ENCODE measurements around the gene SORT1. TPM values are rescaled to one million over a fixed set of nuclear protein-coding genes. Genes with fewer than 3 reads are reported as not detected.

Gene SORT1
- total and polyA plus RNA-seq, 2 donors, result 3.6 to 10.3 TPM

DNA sequence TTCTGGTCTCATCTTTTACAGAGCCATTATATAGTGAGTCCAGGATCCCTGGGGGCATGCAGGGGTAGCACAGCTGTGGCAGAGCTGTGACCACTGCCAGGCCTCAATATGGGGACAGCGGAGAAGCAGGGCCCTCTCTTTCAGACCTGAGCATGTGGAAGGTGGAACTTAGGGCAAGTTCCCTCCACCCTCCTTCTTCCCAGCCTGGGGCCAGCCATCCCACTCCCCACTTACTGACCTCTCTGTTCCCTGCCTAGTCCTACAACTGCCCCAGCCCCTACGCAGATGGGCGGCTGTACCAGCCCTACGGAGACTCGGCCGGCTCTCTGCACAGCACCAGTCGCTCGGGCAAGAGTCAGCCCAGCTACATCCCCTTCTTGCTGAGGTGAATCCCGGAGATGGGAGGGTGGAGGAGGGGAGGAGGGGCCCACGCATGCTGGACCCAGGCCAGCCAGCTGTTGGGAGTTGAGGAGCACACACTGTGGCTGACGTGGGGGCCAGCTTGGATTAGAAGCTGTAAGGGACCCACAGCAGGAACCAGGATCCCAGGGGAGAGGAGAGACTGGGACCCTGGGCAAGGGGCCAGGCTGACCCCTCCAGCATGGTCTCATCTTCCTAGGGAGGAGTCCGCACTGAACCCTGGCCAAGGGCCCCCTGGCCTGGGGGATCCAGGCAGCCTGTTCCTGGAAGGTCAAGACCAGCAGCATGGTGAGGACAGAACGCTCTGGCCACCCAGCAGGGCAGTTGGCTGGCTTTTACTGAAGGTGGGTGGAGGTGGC lies 125.5 kb downstream of the SORT1 start:
- H3K27ac ChIP-seq (ENCODE audit: low read depth in 1 of 2, low read length in 1 of 2), result no peak overlapping the region
- H3K9me3 ChIP-seq (ENCODE audit: control insufficient read depth in 2 of 2, insufficient read depth in 1 of 2, low read length in 1 of 2), result no peaks in the 10 kb centered on the region
- WGBS, result 97% methylated on average over 13 of the region's 13 CpGs
- H3K4me3 ChIP-seq (ENCODE audit: low read length in 2 of 2), result no peak overlapping the region
- no peaks in the 10 kb centered on the region for H3K27me3 ChIP-seq (ENCODE audit: control insufficient read depth in 2 of 2, insufficient read depth in 1 of 2, low read length in 1 of 2)
- peaks cover 0 to 8% of the 10 kb centered on the region in 2 donors for H3K4me1 ChIP-seq (ENCODE audit: control insufficient read depth in 2 of 2, insufficient read depth in 2 of 2, low read length in 2 of 2)
- H3K36me3 ChIP-seq (ENCODE audit: control insufficient read depth in 2 of 2, insufficient read depth in 2 of 2, low read length in 1 of 2), result peaks cover 0 to 12% of the 10 kb centered on the region in 2 donors
- no peak for DNase-seq (ENCODE audit: low read depth in 6 of 9, low spot score in 9 of 9)

GRCh38 chr1:109271458-109271857 lies 126.3 kb downstream of the SORT1 start:
- WGBS, result 99% methylated on average over 6 of the region's 6 CpGs
- no peak overlapping the region for H3K27ac ChIP-seq (ENCODE audit: low read depth in 1 of 2, low read length in 1 of 2)
- H3K27me3 ChIP-seq (ENCODE audit: control insufficient read depth in 2 of 2, insufficient read depth in 1 of 2, low read length in 1 of 2), result no peaks in the 10 kb centered on the region
- peaks cover 0 to 8% of the 10 kb centered on the region in 2 donors for H3K4me1 ChIP-seq (ENCODE audit: control insufficient read depth in 2 of 2, insufficient read depth in 2 of 2, low read length in 2 of 2)
- no peak overlapping the region for H3K4me3 ChIP-seq (ENCODE audit: low read length in 2 of 2)
- H3K36me3 ChIP-seq (ENCODE audit: control insufficient read depth in 2 of 2, insufficient read depth in 2 of 2, low read length in 1 of 2), result peaks cover 0 to 12% of the 10 kb centered on the region in 2 donors
- no peaks in the 10 kb centered on the region for H3K9me3 ChIP-seq (ENCODE audit: control insufficient read depth in 2 of 2, insufficient read depth in 1 of 2, low read length in 1 of 2)
- DNase-seq (ENCODE audit: low read depth in 6 of 9, low spot score in 9 of 9), result no peak

DNA sequence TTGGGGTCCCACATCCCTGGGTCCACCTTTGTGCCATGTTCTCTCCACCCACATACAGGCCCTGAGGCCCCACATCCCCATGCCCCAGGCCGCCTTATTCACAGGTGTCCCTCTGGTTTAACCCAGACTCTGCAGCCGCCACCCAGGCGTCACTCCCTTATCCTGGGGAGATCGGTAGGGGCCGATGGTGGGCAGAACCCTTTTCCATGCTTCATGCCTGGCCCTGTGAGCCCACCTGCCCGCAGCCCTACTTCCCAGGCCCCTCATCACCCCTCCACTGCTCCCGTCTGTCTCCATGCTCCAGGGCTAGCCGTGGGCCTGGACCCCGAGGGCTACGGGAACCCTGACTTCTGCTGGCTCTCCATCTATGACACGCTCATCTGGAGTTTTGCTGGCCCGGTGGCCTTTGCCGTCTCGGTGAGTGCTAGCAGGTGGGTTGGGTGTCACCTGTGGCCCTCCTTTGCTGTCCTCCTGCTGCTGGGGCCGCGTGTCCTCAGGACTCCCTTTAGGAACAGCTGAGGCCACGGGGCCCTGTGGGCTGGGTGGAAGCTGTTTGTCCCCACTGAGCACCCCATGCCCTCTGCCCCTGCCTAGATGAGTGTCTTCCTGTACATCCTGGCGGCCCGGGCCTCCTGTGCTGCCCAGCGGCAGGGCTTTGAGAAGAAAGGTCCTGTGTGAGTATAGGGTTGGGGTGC lies 126.9 kb downstream of the SORT1 start:
- Histone ChIP-seq H3K27me3 (ENCODE audit: control insufficient read depth in 2 of 2, insufficient read depth in 1 of 2, low read length in 1 of 2) (no peaks in the 10 kb centered on the region), H3K4me3 (ENCODE audit: low read length in 2 of 2) (no peak overlapping the region), H3K36me3 (ENCODE audit: control insufficient read depth in 2 of 2, insufficient read depth in 2 of 2, low read length in 1 of 2) (peaks cover 0 to 12% of the 10 kb centered on the region in 2 donors), H3K4me1 (ENCODE audit: control insufficient read depth in 2 of 2, insufficient read depth in 2 of 2, low read length in 2 of 2) (peaks cover 0 to 8% of the 10 kb centered on the region in 2 donors), H3K27ac (ENCODE audit: low read depth in 1 of 2, low read length in 1 of 2) (no peak overlapping the region), H3K9me3 (ENCODE audit: control insufficient read depth in 2 of 2, insufficient read depth in 1 of 2, low read length in 1 of 2) (no peaks in the 10 kb centered on the region)
- WGBS, result 97% methylated on average over 20 of the region's 20 CpGs
- no peak for DNase-seq (ENCODE audit: low read depth in 6 of 9, low spot score in 9 of 9)

GRCh38 chr1:109269981-109270622 lies 127.6 kb downstream of the SORT1 start:
- 96% methylated on average over 17 of the region's 17 CpGs for WGBS
- no peaks in the 10 kb centered on the region for H3K27me3 ChIP-seq (ENCODE audit: control insufficient read depth in 2 of 2, insufficient read depth in 1 of 2, low read length in 1 of 2)
- DNase-seq (ENCODE audit: low read depth in 6 of 9, low spot score in 9 of 9), result no peak
- H3K36me3 ChIP-seq (ENCODE audit: control insufficient read depth in 2 of 2, insufficient read depth in 2 of 2, low read length in 1 of 2), result peaks cover 0 to 12% of the 10 kb centered on the region in 2 donors
- no peak overlapping the region for H3K4me3 ChIP-seq (ENCODE audit: low read length in 2 of 2)
- peaks cover 0 to 8% of the 10 kb centered on the region in 2 donors for H3K4me1 ChIP-seq (ENCODE audit: control insufficient read depth in 2 of 2, insufficient read depth in 2 of 2, low read length in 2 of 2)
- H3K27ac ChIP-seq (ENCODE audit: low read depth in 1 of 2, low read length in 1 of 2), result no peak overlapping the region
- H3K9me3 ChIP-seq (ENCODE audit: control insufficient read depth in 2 of 2, insufficient read depth in 1 of 2, low read length in 1 of 2), result no peaks in the 10 kb centered on the region

GRCh38 chr1:109269212-109269980 lies 128.3 kb downstream of the SORT1 start:
- peaks cover 0 to 12% of the 10 kb centered on the region in 2 donors for H3K36me3 ChIP-seq (ENCODE audit: control insufficient read depth in 2 of 2, insufficient read depth in 2 of 2, low read length in 1 of 2)
- no peak for DNase-seq (ENCODE audit: low read depth in 6 of 9, low spot score in 9 of 9)
- H3K4me1 ChIP-seq (ENCODE audit: control insufficient read depth in 2 of 2, insufficient read depth in 2 of 2, low read length in 2 of 2), result peaks cover 0 to 5% of the 10 kb centered on the region in 2 donors
- no peaks in the 10 kb centered on the region for H3K27me3 ChIP-seq (ENCODE audit: control insufficient read depth in 2 of 2, insufficient read depth in 1 of 2, low read length in 1 of 2)
- H3K9me3 ChIP-seq (ENCODE audit: control insufficient read depth in 2 of 2, insufficient read depth in 1 of 2, low read length in 1 of 2), result no peaks in the 10 kb centered on the region
- no peak overlapping the region for H3K27ac ChIP-seq (ENCODE audit: low read depth in 1 of 2, low read length in 1 of 2)
- no peak overlapping the region for H3K4me3 ChIP-seq (ENCODE audit: low read length in 2 of 2)
- WGBS, result 96% methylated on average over 33 of the region's 33 CpGs

DNA sequence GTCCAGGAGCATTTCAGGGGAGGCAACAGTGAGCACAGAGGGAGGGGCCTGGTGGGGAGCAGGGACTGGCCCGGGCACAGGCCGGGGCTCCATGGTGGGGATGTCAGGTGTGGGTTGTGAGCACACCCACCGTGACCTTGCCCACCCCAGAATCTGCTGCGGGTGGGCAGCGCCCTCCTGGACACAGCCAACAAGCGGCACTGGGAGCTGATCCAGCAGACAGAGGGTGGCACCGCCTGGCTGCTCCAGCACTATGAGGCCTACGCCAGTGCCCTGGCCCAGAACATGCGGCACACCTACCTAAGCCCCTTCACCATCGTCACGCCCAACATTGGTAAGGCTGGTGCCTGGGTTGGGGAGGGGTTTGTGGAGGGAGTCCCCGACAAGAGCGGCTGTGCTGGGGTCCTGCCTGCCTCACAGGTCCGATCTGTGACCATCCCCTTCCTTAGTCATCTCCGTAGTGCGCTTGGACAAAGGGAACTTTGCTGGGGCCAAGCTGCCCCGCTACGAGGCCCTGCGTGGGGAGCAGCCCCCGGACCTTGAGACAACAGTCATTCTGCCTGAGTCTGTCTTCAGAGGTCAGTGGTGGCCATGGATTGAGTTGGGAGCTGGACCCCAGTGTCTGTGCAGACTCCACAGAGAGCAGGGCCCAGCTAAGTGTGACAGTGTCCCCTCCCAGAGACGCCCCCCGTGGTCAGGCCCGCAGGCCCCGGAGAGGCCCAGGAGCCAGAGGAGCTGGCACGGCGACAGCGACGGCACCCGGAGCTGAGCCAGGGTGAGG lies 129.1 kb downstream of the SORT1 start:
- Histone ChIP-seq H3K4me3 (ENCODE audit: low read length in 2 of 2) (no peak overlapping the region), H3K27me3 (ENCODE audit: control insufficient read depth in 2 of 2, insufficient read depth in 1 of 2, low read length in 1 of 2) (no peaks in the 10 kb centered on the region), H3K4me1 (ENCODE audit: control insufficient read depth in 2 of 2, insufficient read depth in 2 of 2, low read length in 2 of 2) (peaks cover 0 to under 1% of the 10 kb centered on the region in 2 donors), H3K27ac (ENCODE audit: low read depth in 1 of 2, low read length in 1 of 2) (no peak overlapping the region), H3K36me3 (ENCODE audit: control insufficient read depth in 2 of 2, insufficient read depth in 2 of 2, low read length in 1 of 2) (peaks cover 0 to 12% of the 10 kb centered on the region in 2 donors), H3K9me3 (ENCODE audit: control insufficient read depth in 2 of 2, insufficient read depth in 1 of 2, low read length in 1 of 2) (no peaks in the 10 kb centered on the region)
- 97% methylated on average over 29 of the region's 29 CpGs for WGBS
- DNase-seq (ENCODE audit: low read depth in 6 of 9, low spot score in 9 of 9), result no peak

DNA sequence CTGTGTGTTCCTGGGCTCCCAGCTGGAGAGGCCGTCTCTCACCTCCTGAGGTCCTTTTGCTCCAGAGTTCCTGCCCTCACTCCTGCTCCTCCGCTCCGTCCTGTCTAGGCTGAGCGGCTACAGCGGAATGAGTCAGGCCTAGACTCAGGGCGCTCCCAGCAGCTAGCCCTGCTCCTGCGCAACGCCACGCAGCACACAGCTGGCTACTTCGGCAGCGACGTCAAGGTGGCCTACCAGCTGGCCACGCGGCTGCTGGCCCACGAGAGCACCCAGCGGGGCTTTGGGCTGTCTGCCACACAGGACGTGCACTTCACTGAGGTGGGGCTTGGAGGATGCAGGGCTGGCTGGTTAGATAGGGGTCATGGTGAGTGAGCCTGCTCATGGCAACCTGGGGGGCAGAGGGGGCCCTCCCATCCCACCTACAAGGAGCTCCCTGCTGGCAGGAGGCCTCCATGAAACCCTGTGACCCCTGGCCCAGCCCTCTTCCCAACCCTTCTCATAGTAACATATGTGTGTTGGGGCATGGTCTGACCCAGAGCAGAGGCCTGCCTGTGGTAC lies 129.9 kb downstream of the SORT1 start:
- Histone ChIP-seq H3K4me3 (ENCODE audit: low read length in 2 of 2) (no peak overlapping the region), H3K4me1 (ENCODE audit: control insufficient read depth in 2 of 2, insufficient read depth in 2 of 2, low read length in 2 of 2) (no peaks in the 10 kb centered on the region), H3K36me3 (ENCODE audit: control insufficient read depth in 2 of 2, insufficient read depth in 2 of 2, low read length in 1 of 2) (peaks cover 0 to 12% of the 10 kb centered on the region in 2 donors), H3K9me3 (ENCODE audit: control insufficient read depth in 2 of 2, insufficient read depth in 1 of 2, low read length in 1 of 2) (no peaks in the 10 kb centered on the region), H3K27ac (ENCODE audit: low read depth in 1 of 2, low read length in 1 of 2) (no peak overlapping the region), H3K27me3 (ENCODE audit: control insufficient read depth in 2 of 2, insufficient read depth in 1 of 2, low read length in 1 of 2) (no peaks in the 10 kb centered on the region)
- WGBS, result 98% methylated on average over 17 of the region's 17 CpGs
- no peak for DNase-seq (ENCODE audit: low read depth in 6 of 9, low spot score in 9 of 9)

GRCh38 chr1:109266965-109267364 lies 130.8 kb downstream of the SORT1 start:
- H3K36me3 ChIP-seq (ENCODE audit: control insufficient read depth in 2 of 2, insufficient read depth in 2 of 2, low read length in 1 of 2), result peaks cover 0 to 12% of the 10 kb centered on the region in 2 donors
- no peaks in the 10 kb centered on the region for H3K27me3 ChIP-seq (ENCODE audit: control insufficient read depth in 2 of 2, insufficient read depth in 1 of 2, low read length in 1 of 2)
- no peak overlapping the region for H3K4me3 ChIP-seq (ENCODE audit: low read length in 2 of 2)
- H3K4me1 ChIP-seq (ENCODE audit: control insufficient read depth in 2 of 2, insufficient read depth in 2 of 2, low read length in 2 of 2), result no peaks in the 10 kb centered on the region
- no peak overlapping the region for H3K27ac ChIP-seq (ENCODE audit: low read depth in 1 of 2, low read length in 1 of 2)
- 91% methylated on average over 11 of the region's 11 CpGs for WGBS
- no peak for DNase-seq (ENCODE audit: low read depth in 6 of 9, low spot score in 9 of 9)
- H3K9me3 ChIP-seq (ENCODE audit: control insufficient read depth in 2 of 2, insufficient read depth in 1 of 2, low read length in 1 of 2), result no peaks in the 10 kb centered on the region
